HG03066 (cell line): ENCODE measurements around the gene FBRS.
"Not testable (repeated sequence)": the region's sequence is repeated elsewhere in the genome, so short reads cannot be mapped to it uniquely, and the experiment has no call there.

Experiments used
- ATAC-seq: cut with Tn5 transposase; IDR thresholded peaks from one replicate; pipeline ENCODE4 v1.9.1; 2021; ENCODE audit warnings: low read depth; ENCODE audit not compliant: unreplicated experiment

Gene FBRS

DNA sequence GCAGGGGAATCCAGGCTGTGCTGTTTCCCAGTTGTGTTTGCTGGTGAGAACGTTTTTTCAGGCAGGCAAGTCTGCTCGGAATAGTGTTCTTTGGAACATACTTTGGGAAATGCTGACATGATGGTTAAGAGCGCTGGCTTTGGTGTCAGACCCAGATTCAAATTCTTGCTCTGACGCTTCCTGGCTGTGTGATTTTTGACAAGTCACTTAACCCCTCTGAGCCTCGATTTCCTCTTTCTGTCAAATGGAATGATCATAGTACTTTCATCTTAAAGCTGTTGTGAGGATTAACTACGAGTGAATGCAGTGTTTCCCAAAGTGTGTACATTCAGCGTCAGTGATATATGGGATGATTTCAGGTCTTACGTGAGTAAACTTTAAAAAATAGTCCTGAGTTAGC lies 4.8 kb downstream of the FBRS start:
- no peak for ATAC-seq

DNA sequence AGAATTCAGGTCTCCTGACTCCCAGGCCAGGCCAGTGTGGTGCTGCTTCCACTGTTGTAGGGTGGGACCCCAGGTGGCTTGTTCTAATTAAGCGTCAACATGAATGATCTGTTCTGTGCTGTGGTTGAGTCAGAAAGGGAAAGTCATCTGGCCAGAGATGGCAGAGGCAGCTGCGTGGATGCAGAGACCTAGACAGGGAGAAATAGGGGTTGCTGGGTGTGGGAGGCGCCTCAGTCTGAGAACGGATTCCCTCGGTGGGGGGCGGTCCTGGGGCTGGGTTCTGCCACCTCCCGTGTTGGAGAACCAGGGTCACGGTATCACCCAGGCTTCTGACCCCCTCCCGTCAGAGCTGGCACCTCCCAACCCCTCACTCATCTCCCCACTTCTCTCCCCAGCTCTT lies 5.6 kb downstream of the FBRS start:
- ATAC-seq, result no peak

DNA sequence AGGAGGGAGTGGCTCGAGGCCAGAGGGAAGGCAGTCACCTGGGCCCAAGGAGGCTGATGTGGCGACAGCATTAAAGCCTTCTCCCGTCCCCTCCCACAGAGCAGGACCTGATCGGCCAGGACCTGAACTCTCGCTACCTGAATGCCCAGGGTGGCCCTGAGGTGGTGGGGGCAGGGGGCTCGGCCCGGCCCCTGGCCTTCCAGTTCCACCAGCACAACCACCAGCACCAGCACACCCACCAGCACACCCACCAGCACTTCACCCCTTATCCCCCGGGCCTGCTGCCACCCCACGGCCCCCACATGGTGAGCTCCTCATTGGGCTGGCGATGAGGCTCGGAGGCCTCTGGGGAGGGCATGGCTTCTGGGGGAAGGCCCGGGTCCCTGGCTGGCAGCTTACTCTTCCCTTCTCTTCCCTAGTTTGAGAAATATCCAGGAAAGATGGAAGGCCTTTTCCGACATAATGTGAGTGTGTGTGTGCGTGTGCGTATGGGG lies 6.4 kb downstream of the FBRS start:
- no peak for ATAC-seq

DNA sequence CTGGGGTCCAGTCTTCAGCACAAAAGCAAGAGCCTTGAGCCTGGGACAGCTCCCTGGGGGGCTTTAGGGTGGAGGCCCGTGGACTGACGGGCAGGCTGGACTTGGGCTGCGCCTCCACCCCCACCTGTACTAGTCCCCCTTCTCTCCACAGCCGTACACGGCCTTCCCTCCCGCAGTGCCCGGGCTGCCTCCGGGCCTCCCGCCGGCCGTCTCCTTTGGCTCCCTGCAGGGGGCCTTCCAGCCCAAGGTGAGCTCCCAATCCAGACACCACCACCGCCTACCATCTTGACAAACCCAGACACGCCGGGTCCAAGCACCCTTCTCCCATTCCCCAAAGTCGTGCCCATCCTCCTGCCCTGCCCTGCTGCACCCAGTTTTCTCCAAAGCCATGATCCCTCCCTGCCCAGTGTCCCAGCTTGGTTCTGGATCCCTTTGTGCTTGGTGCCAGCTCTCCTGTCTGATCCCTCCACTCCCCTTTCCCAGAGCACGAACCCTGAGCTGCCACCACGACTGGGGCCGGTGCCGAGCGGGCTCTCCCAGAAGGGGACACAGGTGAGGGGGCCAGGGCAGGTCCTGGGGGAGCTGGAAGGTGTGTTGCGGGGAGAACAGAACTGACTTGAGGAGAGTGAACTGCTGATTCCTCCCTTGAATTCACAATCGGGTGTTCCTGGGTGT lies 7.1 kb downstream of the FBRS start:
- ATAC-seq, result no peak

DNA sequence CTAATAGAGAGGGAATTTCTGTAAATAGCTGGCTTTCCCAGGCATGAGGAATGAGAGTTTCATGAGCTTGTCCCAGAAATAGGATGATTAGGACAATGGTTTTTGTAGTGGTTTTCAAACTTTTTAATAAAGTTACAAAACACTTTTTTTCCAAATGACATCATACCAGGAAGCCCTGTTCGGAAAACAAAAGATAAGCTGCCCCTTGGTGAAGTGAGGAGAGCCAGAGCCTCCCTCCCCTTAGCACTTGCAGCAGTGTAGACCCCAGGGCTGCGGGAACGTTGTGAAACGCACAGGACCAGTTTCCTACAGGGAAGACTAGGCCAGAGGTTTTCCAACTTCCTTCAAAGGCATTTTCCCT lies 7.6 kb downstream of the FBRS start:
- ATAC-seq, result no peak

DNA sequence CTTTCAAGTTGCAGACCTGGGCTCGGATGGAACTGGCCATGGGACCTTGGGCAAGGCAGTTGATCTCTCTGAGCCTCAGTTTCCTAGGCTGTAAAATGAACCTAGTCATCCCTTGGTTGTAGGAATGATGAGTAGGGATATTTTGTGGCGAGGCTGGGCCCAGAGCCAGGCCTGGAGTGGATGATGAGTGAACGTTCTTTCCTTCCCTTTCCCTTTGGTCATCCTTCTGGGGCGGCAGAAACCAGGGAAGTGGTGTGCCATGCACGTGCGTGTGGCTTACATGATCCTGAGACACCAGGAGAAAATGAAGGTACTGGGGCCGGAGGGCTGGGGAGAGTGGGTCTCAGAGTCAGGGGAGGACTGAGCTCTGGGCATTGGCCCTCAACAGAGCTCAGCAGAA lies 8.4 kb downstream of the FBRS start:
- ATAC-seq, result no peak

DNA sequence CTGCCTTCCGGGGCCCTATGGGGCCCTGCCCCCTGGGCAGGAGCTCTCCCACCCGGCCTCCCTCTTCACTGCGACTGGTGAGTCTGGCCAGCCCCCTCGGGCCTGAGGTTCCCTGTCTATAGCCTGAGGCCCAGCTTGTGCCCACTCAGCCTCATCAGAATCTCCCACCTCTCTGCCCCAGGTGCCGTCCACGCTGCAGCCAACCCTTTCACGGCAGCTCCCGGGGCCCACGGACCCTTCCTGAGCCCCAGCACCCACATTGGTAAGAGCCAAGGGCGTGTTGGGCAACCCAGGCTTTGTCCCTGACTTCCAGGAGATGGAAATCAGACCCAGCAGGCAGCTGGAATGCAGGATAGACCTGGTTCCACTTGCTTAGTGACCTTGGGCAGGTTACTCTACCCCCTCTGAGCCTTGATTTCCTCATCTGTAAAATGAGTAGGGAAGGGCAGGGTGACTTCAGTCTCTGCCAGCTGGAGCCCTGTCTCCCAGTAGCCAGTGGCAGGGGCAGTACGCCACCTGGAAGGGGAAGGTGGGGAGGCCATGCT lies 9.2 kb downstream of the FBRS start:
- no peak for ATAC-seq

DNA sequence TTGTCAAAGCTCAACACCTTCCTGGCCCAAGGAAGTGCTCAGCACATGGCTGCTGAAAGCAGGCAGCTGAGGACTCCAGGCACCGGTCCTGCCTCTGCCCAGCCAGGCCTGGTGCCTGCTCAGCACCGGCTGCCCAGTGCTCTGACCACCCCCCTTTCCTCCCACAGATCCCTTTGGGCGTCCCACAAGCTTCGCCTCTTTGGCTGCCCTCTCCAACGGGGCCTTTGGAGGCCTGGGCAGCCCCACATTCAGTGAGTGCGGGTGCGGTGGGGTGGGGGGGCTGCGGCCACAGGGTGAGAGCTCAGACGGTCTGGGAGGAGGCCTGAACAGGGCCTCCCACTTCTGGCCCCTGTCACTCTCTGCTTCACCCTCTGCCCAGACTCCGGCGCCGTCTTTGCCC lies 10.2 kb downstream of the FBRS start:
- ATAC-seq, result no peak

DNA sequence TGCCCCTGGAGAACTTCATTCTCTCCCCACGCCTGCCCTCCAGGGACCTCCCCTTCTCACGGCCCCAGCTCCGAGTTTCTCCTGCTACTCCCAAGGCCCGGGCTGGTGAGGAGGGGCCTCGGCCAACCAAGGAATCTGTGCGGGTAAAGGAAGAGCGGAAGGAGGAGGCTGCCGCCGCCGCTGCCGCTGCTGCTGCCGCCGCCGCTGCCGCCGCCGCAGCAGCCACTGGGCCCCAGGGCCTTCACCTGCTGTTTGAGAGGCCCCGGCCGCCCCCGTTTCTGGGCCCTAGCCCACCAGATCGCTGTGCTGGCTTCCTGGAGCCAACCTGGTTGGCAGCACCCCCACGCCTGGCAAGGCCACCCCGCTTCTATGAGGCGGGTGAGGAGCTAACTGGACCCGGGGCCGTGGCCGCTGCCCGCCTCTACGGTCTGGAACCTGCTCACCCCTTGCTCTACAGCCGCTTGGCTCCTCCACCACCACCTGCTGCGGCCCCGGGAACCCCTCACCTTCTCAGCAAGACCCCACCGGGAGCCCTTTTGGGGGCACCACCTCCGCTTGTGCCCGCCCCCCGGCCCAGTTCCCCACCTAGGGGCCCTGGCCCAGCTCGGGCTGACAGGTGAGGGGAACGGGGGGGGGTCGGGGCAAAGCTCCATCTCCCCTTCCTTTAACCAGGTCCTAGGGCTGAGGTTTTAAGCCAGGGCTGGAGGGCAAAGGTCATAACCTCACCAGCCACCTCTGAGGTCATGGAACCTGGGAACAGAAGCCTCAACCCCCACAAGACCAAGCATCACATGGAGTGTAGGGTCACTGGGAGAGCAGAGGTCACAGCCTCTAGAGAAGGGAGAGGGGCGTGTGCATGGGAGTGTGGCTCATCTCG lies 11.0 kb downstream of the FBRS start:
- no peak for ATAC-seq

DNA sequence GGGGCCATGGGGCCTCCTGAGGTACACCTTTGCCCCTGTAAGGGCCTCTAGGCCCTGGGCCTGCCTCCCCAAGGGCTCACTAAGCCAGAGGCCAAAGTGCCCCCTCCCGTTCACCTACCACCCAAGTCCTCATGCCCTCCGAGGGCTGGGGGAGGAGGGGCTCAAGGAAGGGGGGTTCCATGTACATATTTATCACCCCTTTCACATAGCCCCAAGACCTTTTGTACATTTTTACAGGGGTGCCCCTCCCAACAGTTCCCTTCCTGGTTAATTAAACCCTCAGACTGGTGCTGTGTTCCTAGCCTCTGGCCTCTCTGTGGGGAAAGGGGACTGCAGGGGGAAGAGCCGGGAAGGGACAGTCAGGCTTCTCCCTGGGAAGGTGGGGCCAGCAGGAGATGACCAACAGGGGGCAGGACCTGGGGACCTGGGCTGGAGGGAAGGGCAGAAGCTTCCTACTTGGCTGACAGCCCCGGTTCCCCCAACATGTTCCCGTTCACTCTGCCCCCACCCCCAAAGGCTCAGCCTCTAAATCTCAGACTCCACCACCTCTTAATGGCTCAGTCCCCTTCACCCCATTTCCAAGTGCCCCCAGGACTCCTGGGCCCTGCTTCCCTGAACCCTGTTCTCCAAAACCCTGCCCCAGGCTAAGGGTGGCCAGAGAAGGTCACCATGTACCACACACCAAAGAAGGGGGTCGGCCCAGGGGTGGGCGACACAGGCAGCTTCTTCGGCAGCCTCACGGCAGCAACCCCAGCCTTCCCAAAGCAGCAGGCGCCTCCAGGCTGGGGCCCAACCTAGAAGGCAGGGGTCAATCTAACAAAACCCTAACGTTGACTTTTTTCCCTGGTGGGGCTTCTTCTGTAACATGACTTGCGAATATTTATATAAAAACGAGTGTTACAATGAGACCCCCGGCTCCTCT lies 11.9 kb downstream of the FBRS start:
- ATAC-seq, result no peak

DNA sequence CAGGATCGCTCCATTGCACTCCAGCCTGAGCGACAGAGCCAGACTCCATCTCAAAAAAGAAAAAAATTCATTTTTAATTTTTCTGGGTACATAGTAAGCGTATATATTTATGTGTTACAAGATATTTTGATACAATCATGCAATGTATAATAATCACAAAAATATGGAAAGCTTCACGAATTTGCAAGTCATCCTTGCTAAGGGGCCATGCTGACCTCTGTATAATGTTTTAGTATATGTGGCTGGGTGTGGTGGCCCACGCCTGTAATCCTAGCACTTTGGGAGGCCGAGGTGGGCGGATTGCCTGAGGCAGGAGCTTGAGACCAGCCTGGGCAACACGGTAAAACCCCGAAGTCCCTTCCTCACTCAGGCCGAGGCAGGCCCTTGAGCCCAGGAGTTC lies 16.9 kb downstream of the FBRS start:
- no peak for ATAC-seq

DNA sequence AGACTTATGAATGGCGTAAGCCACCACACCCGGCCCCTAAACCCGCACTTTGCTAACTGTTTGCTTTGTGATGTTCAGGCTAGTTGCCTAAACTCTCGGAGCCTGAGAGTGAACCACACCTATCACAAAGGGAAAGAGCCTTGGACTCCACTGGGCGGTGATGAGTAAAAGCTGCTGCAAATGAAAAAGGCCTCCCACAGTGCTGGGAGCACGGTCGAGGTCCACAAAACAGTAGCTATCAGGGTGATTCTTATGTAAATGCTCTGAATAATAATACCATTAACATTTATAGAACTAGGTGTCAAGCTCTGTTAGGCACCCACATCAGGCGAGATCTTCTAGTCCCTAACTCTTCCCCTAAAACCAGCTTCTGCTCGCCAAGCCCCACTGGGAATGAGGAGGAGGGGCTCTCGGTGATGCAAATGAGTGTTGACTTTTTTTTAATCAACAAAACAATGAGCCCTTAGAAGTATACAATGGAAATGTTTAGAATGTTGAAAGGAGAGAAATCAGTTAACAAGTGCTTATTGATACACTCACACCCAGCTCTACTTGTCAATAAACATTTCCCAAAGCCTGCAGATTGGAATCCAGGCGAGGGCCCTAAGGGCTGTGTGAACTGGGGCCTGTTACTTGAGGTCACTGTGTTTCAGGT lies 19.8 kb downstream of the FBRS start:
- ATAC-seq, result no peak

DNA sequence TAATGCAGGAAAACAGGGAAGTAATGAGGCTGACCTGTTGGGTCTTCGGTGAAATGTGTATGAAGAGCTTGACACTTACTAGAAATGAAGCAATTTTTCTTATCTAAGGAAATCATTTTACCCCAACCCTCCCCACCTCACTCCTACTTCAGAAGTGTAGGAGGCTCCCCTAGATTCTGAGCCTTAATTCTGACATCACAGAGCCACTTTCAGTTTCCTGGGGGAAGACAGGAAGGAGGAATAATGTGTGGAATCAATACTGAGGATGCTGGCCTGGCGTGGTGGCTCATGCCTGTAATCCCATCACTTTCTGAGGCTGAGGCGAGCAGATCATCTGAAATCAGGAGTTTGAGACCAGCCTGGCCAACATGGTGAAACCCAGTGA lies 20.3 kb downstream of the FBRS start:
- no peak for ATAC-seq

DNA sequence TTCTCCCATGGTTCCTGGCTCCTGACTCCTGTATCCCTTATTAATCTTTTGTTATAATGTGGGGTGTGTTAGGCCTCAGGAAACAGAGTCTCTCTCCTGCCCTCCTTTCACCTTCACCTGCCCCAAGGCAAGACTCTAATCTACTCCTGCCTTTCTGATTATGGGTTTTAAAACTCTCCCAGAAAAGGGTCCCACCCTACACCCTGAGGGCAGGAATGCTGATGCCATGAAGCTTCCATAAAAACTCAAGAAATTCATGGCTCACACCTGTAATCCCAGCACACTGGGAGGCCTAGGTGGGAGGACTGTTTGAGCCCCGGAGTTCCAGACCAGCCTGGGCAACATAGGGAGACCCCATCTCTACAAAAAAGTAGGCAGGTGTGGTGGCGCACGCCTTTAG lies 22.1 kb downstream of the FBRS start:
- no peak for ATAC-seq

DNA sequence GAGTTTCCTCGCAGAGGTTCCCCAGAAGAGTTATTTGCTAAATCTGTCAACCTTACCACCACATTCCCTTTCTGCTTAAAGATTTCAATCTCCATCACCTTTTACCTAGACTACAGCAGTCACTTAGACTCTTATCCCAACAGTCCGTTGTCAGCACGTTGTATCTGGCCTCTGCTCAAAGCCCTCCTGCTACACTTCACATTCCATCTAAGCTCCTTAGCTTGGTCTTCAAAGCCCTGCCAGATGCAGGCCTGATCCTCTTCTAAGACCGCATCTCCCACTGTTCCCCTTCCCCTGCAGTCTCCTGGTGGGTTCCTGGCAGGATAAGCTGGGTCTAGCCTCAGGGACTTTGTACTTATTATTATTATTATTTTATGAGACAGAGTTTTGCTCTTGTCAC lies 30.5 kb downstream of the FBRS start:
- ATAC-seq, result no peak

DNA sequence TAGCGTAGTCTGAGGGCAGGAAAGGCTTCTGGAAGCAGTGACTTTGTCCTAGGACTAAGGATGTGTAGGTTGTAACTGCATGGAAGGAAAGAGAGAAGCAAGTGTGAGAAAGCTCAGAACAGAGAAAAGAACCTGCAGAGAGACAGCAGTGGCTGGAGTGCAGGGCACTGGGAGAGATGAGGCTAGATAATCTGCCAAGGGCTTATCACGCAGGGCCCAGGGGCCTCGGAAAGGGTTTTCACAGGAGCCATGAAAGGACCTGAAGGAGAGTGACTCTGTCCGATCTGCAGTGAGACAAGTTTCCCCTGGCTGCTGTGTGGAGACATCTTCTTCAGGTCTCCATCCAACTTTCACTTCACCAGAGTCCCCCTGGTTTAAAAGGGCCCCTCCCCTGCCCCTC lies 33.7 kb downstream of the FBRS start:
- ATAC-seq, result no peak

DNA sequence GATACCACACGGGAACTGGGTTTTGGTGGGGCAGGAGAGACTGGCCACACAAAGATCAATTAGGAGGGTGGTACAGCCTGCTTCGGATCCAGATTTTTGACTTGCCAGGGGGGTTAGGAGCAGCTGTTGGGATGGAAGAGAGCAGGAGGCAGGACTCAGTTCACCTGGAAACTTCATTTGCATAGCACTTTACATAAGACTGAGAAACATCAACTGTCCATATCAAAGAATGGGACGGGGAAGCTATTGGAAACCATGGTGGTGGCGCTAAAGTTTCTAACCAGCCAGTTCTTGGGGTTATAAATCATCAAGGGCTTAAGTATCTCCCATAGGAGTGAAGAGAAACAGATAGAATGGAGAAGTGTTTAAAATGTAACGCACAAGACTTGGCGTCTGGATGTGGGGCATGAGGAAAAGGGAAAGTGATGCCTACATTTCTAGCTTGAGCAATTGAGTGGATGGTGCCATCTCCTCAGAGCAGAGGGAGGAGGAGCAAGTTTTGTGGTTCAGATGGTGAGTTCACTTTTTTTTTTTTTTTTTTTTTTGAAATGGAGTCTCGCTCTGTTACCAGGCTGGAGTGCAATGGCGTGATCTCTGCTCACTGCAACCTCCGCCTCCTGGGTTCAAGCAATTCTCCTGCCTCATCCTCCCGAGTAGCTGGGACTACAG lies 34.3 kb downstream of the FBRS start:
- ATAC-seq, result no peak

DNA sequence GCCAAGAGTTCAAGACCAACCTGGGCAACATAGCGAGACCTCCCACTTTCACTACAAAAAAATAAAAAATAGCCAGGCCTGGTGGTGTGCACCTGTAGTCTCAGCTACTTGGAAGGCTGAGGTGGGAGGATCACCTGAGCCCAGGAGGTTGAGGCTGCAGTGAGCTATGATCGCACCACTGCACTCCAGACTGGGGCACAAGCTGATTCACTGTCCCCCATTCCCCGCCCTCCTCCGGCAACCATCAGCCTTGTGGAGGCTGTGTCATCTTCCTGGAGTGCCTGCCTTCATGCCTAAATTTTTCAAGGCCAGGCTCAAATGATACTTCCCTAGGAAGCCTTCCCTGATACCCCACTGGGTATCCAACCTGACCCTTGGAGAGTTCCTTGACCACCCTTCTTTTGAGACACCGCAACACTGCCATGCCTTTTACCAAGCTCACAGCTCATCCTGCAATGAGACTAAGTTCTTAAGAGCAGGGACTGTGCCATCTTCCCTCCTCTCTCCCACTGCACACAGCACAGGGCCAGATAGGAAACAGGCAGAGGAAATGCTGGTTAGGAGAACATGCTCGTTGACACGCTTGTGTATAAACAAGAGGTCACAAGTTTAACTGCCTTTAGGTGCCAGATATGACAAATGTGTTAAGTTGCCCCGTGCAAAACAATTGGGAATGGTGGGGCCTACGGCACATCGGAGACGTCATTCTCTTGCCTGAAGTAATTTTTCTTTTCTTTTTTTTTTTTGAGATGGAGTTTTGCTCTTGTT lies 36.9 kb downstream of the FBRS start:
- no peak for ATAC-seq

DNA sequence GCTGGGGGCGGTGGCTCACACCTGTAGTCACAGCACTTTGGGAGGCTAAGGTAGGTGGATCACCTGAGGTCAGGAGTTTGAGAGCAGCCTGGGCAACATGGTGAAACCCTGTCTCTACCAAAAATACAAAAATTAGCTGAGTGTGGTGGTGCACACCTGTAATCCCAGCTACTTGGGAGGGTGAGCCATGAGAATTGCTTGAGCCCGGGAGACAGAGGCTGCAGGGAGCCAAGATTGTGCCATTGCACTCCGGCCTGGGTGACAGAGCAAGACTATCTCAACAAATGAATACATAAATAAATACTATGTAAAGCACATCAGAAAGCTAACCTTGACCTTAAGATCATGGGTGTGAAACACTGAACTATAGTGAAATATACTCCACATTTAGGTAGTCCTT lies 38.4 kb downstream of the FBRS start:
- not testable (repeated sequence) for ATAC-seq
